K562 (cell line): Measurements from ENCODE around the gene RAD23B. TPM values are rescaled to one million over a fixed set of nuclear protein-coding genes. Genes with fewer than 3 reads are reported as not detected.

Source experiments
- ATF3 ChIP-seq, 2 experiments: fragments of 450-650 bp in 1 of 2; sonication (generic) in 1 of 2; formaldehyde crosslinking in 1 of 2; IDR thresholded peaks in 1 of 2; conservative IDR thresholded peaks in 1 of 2; 2 replicates each; pipeline versions ENCODE4 v1.6.1 to v1.8.1; 2016 to 2023; ENCODE audit warnings: mild to moderate bottlenecking in 2 of 2, moderate library complexity in 2 of 2, inconsistent platforms in 1 of 2, missing genetic modification reagents in 1 of 2
- CLOCK ChIP-seq: fragments of 250-450 bp; sonication (Bioruptor Pico); IDR thresholded peaks from 2 replicates; pipeline ENCODE4 v1.4.0; 2020; ENCODE audit warnings: mild to moderate bottlenecking, moderate library complexity, borderline replicate concordance
- CREB1 ChIP-seq, 2 experiments: sonication (generic) in 1 of 2; formaldehyde crosslinking in 1 of 2; IDR thresholded peaks; 2 replicates each; pipeline versions ENCODE4 v1.6.1 to v1.8.0; 2012 to 2022; ENCODE audit warnings: inconsistent platforms in 1 of 2, mild to moderate bottlenecking in 1 of 2, missing genetic modification reagents in 1 of 2, moderate library complexity in 1 of 2
- CREBBP ChIP-seq: IDR thresholded peaks from one replicate; pipeline ENCODE4 v1.6.1; 2012; ENCODE audit warnings: low read depth, mild to moderate bottlenecking, control low read depth, inconsistent platforms, low read length
- DLX4 ChIP-seq: fragments of 250-450 bp; sonication (Bioruptor Pico); IDR thresholded peaks from 2 replicates; pipeline ENCODE4 v1.6.1; 2021; ENCODE audit warnings: mild to moderate bottlenecking
- FOXA3 ChIP-seq, 2 experiments: fragments of 450-650 bp in 1 of 2; sonication (generic) in 1 of 2; formaldehyde crosslinking; IDR thresholded peaks in 1 of 2; conservative IDR thresholded peaks in 1 of 2; 2 replicates each; pipeline versions ENCODE4 v1.4.0 to v1.8.0; 2020 to 2022; ENCODE audit warnings: mild to moderate bottlenecking in 2 of 2, missing genetic modification reagents in 1 of 2
- GABPB1 ChIP-seq: sonication (generic); formaldehyde crosslinking; IDR thresholded peaks from 2 replicates; pipeline ENCODE4 v1.8.0; 2022; ENCODE audit warnings: mild to moderate bottlenecking, missing genetic modification reagents
- JUN ChIP-seq, 2 experiments: sonication (generic) in 1 of 2; formaldehyde crosslinking in 1 of 2; IDR thresholded peaks; 2 replicates each; pipeline versions ENCODE4 v1.6.1 to v1.8.0; 2012 to 2022; ENCODE audit warnings: borderline replicate concordance in 2 of 2, mild to moderate bottlenecking in 2 of 2, improper control_type of control experiment in 1 of 2, low read depth in 1 of 2, low read length in 1 of 2, missing genetic modification reagents in 1 of 2
- MYC ChIP-seq, 2 experiments: fragments of 250-450 bp in 1 of 2; sonication (Bioruptor Pico) in 1 of 2; IDR thresholded peaks; 2 replicates each; pipeline versions ENCODE4 v1.5.1 to v1.6.1; 2012 to 2021; ENCODE audit warnings: low read depth in 2 of 2, borderline replicate concordance in 1 of 2, improper control_type of control experiment in 1 of 2, low read length in 1 of 2, mild to moderate bottlenecking in 1 of 2, moderate library complexity in 1 of 2
- NONO ChIP-seq, 2 experiments: fragments of 200-400 bp in 1 of 2; fragments of 450-650 bp in 1 of 2; formaldehyde crosslinking in 1 of 2; IDR thresholded peaks; 2 replicates each; pipeline ENCODE4 v1.6.1; 2017; ENCODE audit warnings: low read depth in 2 of 2, mild to moderate bottlenecking in 2 of 2, moderate library complexity in 2 of 2, low read length in 1 of 2
- PTTG1 ChIP-seq: fragments of 450-650 bp; IDR thresholded peaks from 2 replicates; pipeline ENCODE4 v1.6.1; 2016; ENCODE audit warnings: low read depth, mild to moderate bottlenecking, missing genetic modification characterization, missing compliant biosample characterization
- PURB ChIP-seq: sonication (generic); formaldehyde crosslinking; IDR thresholded peaks from 2 replicates; pipeline ENCODE4 v1.9.0; 2021; ENCODE audit warnings: low read depth, mild to moderate bottlenecking, missing genetic modification reagents
- RBM25 ChIP-seq: fragments of 200-400 bp; formaldehyde crosslinking; IDR thresholded peaks from 2 replicates; pipeline ENCODE4 v1.6.1; 2018; ENCODE audit warnings: low read length, low read depth, moderate library complexity; ENCODE audit not compliant: severe bottlenecking
- SMAD1 ChIP-seq: fragments of 150-350 bp; IDR thresholded peaks from 2 replicates; pipeline ENCODE4 v1.6.1; 2014; ENCODE audit warnings: low read length, low read depth; ENCODE audit not compliant: partially characterized antibody
- SREBF2 ChIP-seq: sonication (generic); formaldehyde crosslinking; IDR thresholded peaks from 2 replicates; pipeline ENCODE4 v1.4.0; 2020; ENCODE audit warnings: mild to moderate bottlenecking, missing genetic modification reagents
- ZNF140 ChIP-seq: fragments of 250-450 bp; sonication (Bioruptor Pico); IDR thresholded peaks from 2 replicates; pipeline ENCODE4 v1.8.0; 2021; ENCODE audit warnings: moderate library complexity, mild to moderate bottlenecking, inconsistent platforms
- polyA plus RNA-seq, 8 experiments: library from polyadenylated mRNA; depleted of rRNA in 4 of 8; stranded (reverse) in 5 of 8; unstranded in 3 of 8; fragments of >200 nt; fragmentation: Nextera tagmentation in 2 of 8; fragmentation: Illumina TruSeq in 1 of 8; extraction: Ambion mirVana in 2 of 8; extraction: Trizol in 1 of 8; gene quantifications; 2 replicates each; pipeline versions ENCODE4 v1.2.1 to v1.2.3, GENCODE V29; 2011 to 2014; ENCODE audit warnings: inconsistent platforms in 1 of 8, missing spikeins in 1 of 8
- total RNA-seq, 7 experiments: library from RNA; depleted of rRNA in 6 of 7; stranded (reverse); fragments of >200 nt in 6 of 7; fragmentation: Illumina TruSeq in 2 of 7; extraction: Trizol in 2 of 7; gene quantifications; 2 replicates each; pipeline versions ENCODE4 v1.2.1 to v1.2.3, GENCODE V29; 2011 to 2021; ENCODE audit warnings: low replicate concordance in 1 of 7
- TF ChIP-seq, protein P1 (sequence below), 2 experiments: fragments of 250-450 bp in 1 of 2; fragments of 450-650 bp in 1 of 2; sonication (Bioruptor Pico) in 1 of 2; IDR thresholded peaks; 2 replicates each; pipeline versions ENCODE4 v1.6.1 to v1.8.0; 2016 to 2021; ENCODE audit warnings: mild to moderate bottlenecking in 2 of 2, moderate library complexity in 2 of 2, missing compliant biosample characterization in 1 of 2, missing genetic modification characterization in 1 of 2

Gene RAD23B
- total and polyA plus RNA-seq, 9 of the 15 experiments (the other 6 are each of a cell fraction or from before 2014, with no cell fraction given) = 14.5 to 184 (median 114) TPM

DNA sequence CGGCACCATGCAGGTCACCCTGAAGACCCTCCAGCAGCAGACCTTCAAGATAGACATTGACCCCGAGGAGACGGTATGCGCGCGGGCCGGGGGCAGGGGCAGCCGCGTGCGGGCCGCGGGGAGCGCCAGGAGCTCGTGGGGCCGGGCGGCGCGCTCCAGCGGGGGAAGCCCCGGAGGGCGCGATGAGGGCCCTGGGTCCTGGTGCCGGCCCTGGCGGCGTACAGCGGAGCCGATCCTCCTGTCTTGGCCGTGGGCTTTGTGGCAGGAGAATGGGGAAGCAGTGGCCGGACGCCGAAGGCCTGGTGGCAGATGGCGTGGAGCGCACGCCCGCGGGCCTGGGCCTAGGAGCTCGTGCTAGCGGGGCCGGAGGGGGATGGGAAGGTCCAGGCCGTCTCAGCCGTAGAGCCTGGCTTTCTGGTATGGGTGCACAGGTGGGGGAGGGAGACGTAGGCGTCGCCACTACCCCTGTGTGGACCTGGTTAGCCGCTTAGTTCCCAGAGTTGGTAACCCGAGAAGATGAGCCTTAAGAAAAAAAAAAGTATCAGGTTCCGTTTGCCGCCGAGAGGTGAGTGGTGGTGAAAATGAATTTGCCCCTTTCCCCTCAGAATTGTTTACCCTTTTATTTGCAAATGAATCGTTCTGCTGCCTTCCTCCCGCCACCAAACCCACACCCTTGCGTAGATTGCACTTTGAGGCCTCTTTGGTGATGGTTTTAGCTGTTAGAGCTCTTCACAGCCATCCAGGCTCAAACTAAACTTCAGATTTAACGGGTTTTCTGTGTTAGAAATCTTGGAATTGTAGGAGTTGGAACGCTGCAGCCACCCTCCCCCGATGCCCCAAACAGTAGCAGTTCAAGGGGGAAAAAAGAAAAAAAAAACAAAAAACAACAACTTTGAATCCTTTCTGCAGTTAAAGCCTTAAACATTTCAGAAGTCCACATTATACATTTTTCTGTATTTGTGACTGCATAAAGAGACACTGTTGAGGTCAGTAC lies 841 bp downstream of the RAD23B start (continued):
- TF ChIP-seq FOXA3 (CRISPR knock-in tag; conservative IDR thresholded peaks at IDR 0.05 in 1 of 2, IDR thresholded peaks at IDR 0.05 in 1 of 2) (no peak), SMAD1 (no peak), RBM25 (no peak), JUN (IDR thresholded peaks at IDR 0.05; ENCODE audit: borderline replicate concordance, low read depth, low read length) (no peak), JUN (CRISPR knock-in tag; IDR thresholded peaks at IDR 0.05; ENCODE audit: borderline replicate concordance) (no peak), PURB (no peak), GABPB1 (CRISPR knock-in tag) (peak; percentile 19; the same call in 1 of the 2 replicates), ATF3 (IDR thresholded peaks at IDR 0.05) (no peak), ATF3 (CRISPR knock-in tag; conservative IDR thresholded peaks at IDR 0.05) (no peak), DLX4 (no peak), CLOCK (CRISPR knock-in tag) (no peak), SREBF2 (CRISPR knock-in tag) (no peak), CREBBP (no peak), CREB1 (IDR thresholded peaks at IDR 0.05) (no peak), CREB1 (CRISPR knock-in tag; IDR thresholded peaks at IDR 0.05) (peak; percentile 65), NONO (IDR thresholded peaks at IDR 0.05; ENCODE audit: low read depth in 2 of 2, low read length in 1 of 2) (no peak), PTTG1 (tag) (no peak), ZNF140 (CRISPR knock-in tag) (no peak), MYC (IDR thresholded peaks at IDR 0.05; ENCODE audit: low read depth, low read length) (peak; percentile 95), MYC (CRISPR knock-in tag; IDR thresholded peaks at IDR 0.05; ENCODE audit: borderline replicate concordance, low read depth) (peak; percentile 74; the same call in 1 of the 2 replicates)
- TF ChIP-seq, protein P1, sequence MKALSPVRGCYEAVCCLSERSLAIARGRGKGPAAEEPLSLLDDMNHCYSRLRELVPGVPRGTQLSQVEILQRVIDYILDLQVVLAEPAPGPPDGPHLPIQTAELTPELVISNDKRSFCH (CRISPR knock-in tag; IDR thresholded peaks at IDR 0.05) = no peak
- TF ChIP-seq, protein P1 (tag; IDR thresholded peaks at IDR 0.05) = 0 out of 2 replicates have a peak, but pooled peaks have one; percentile 17
